GM18511 (cell line): ENCODE data around the gene TMEFF1.

Experiments used
- ATAC-seq: cut with Tn5 transposase; IDR thresholded peaks from one replicate; pipeline ENCODE4 v1.9.1; 2021; ENCODE audit warnings: mild to moderate bottlenecking, moderate library complexity; ENCODE audit not compliant: unreplicated experiment

TMEFF1 gene

DNA sequence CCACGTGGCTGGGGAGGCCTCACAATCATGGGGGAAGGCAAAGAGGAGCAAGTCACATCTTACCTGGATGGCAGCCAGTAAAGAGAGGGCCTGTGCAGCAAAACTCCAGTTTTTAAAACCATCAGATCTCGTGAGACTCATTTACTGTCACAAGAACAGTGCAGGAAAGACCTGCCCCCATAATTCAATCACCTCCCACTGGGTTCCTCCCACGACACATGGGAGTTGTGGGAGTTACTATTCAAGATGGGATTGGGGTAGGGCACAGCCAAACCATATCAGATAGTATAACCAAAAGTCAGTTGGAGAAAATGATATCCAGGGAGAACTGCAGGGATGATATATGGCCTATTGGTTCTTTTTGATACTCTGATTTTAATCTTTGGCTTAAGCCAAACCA, 94.9 kb downstream of the TMEFF1 start:
- no peak for ATAC-seq

DNA sequence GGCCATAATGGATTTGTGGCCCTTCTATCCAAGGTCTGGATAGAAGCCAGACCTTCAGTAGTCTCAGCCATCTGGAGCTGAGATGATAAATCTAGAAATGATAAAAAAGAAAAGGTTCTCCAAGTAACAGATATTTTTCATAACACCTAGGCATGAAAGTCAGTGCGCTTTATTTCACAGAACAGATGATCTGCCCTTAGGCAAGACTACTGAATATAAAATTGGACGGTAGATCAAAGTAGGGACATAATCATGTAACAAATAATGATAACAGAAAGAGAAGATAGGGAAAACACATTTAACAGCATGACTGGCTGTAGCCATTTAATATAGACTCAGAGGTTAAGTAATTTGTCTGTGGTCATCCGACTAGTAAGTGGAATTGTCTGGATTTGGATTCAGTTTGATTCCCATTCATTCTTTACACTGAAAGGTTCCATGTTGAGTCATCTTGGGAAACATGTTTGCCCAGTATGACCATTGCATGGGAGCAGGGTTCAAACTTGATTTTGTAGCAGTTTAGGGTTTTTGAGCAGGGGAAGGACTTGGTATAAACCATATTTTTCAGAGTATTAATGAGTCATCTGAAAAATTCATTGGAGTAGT, 100.8 kb downstream of the TMEFF1 start:
- ATAC-seq, result no peak

DNA sequence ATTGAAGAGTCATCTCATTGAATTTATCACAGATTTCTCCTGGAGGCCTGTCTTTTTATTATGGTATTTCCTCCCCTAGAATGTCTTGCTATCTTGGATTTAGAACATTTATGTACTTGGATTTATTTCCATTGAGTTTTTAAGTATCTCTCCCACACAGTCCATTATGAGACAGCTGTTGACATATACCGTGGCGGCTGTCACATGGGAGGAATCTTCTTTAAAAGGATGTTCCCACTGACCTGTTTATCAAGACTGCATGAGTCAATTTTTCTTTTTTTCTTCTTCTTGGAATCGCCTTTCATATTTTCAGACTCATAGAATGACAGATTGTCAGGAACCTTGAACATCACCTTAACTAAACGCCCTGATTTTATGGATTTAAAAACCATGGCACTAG, 102.1 kb downstream of the TMEFF1 start:
- no peak for ATAC-seq

GRCh38 chr9:100575765-100576386, 102.9 kb downstream of the TMEFF1 start:
- no peak for ATAC-seq

- no peak for ATAC-seq
These were observed 105.0 kb downstream of the TMEFF1 start, which contains the start of gene CAVIN4 for GRCh38 chr9:100577776-100578448. CAVIN4 (plus strand) TSS chr9:100578079; CDS start chr9:100578144, 65 bp downstream.

- ATAC-seq, result no peak
These were observed 105.7 kb downstream of the TMEFF1 start for GRCh38 chr9:100578610-100579009.

GRCh38 chr9:100579665-100580064, 106.7 kb downstream of the TMEFF1 start:
- no peak for ATAC-seq

DNA sequence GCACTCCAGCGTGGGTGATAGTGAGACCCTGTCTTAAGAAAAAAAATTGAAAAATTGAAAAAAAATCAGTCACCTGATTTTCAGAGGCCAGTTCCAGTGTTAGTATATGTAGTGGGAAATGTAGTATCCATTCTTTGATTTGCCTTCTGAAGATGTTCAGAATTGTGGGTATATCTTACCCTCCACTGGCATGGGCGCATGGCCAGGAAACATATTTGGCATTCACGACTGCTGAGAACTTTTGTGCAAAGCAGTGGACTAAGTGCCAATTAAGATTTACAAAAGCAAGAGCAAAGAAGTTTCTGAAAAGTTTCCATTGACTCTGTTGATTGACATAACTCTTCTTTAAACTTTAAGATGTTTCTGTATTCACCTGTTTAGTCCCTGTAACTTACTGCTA, 107.3 kb downstream of the TMEFF1 start:
- ATAC-seq, result no peak

- no peak for ATAC-seq
These were observed 108.1 kb downstream of the TMEFF1 start for GRCh38 chr9:100581081-100581480.

- no peak for ATAC-seq
These were observed 108.7 kb downstream of the TMEFF1 start for GRCh38 chr9:100581661-100582060.

GRCh38 chr9:100583014-100583802, 110.3 kb downstream of the TMEFF1 start:
- no peak for ATAC-seq

DNA sequence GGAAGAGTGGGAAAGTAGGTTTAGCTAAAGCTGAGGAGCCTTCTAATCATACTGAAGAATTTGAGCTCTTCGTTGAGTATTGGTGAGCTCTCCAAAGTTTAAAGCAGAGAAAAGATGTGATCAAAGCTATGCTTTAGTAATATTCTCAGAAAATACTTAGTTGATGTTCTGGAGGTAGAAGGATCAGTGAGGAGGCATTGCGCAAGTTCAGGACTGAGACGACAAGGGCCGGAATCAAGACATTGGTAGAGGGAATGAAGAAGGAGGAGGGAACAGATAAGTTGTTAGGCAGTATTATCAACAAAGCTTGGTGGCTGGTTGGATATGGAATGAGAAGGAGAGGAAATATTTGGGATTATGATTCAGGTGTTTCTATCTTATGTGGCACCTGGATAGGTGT, 112.0 kb downstream of the TMEFF1 start:
- no peak for ATAC-seq

GRCh38 chr9:100586093-100586492, 113.1 kb downstream of the TMEFF1 start:
- no peak for ATAC-seq

- no peak for ATAC-seq
These were observed 114.4 kb downstream of the TMEFF1 start for GRCh38 chr9:100587375-100587774.

GRCh38 chr9:100589582-100589981, 116.6 kb downstream of the TMEFF1 start:
- ATAC-seq, result no peak

GRCh38 chr9:100590481-100590880, 117.5 kb downstream of the TMEFF1 start:
- no peak for ATAC-seq

DNA sequence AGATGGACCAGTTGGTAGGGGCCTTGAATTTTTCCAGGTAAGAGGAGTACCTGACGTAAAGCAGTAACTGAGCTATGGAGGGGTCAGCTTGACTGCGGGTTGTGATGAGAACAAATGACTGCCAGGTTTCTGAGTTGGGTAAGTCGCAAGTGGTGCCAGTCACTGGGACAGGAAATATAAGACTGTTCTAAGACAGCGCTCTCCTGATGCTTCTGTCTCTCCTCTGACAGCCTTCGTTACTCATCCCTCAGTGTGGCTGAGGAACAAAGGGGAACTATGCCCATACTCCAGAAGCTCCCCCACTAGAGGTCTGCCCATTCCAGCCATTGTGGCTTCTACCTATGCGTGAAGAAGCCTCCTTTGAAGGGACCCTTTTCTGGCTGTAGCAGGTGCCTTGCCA, 118.2 kb downstream of the TMEFF1 start:
- no peak for ATAC-seq

DNA sequence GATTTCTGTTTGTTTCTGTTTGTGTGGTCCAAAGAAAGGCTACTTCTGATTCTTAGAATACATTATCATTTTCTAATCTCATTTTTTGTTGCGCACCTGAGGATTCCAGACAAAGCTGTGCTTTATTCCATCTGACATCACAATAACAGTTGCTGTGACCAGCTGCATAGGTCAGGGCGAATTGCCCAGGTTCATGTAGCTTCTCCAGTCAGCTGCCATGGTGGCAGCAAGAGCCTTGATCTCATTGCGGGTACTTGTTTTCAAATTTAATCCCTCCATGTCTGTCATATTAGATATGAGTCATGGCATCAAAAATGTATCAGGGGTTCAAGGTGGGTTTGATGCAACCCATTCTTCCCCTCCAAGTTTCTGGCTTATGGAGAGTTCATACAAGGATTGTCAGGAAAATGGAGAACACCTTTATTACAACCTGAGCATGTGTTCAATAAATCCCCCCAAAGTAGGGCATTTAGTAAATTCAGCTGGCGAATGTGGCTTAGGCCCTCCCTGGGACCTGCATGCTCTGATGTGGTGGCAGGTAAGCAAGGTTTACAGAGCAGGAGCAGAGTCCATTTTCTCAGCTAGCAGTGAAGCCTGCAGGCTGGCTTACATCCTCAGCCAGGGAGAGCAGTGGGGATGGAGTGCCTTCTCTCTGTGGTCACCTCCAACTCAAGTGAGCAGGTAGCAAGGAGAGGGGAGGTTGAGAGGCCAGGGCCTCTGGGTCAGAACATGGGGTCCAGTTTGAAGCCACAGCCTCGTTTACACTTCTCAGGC, 118.9 kb downstream of the TMEFF1 start:
- ATAC-seq, result no peak

DNA sequence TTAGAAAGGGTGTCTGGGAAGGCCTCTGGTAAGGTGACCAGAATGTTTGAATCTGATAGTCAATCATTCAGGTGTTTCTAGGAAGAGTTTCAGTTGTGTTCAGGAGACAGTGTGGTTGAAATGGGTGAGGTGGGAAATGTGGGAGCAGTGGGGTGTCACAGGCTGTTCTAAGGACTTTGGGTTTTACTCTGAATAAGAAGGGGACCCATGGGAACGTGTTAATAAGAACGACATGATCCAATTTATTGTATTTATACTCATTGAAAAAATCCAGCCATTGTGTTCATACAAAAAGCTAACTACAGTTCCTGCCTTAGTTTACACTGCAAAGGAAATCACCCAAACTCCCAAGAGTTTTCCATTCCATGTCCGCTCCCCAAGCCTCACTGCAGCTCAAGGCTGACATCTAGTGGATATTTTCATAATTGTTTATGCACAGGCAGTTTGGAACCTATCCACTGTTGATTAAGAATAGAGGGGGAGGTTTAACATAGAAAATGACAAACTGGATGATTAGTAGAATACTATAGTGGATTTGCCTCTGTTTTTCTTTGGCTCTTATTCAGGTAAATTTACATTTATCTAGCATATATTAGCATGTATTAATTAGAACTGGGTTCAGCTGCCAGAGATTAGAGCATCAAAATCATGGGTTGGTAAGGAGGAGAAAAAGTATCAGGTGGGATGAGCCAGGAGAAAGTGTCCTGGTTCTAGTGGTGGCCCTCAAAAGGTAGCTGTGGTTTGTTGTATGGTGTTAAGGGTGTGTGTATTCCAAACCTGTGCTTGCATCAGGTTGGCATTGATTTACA, 122.6 kb downstream of the TMEFF1 start:
- ATAC-seq, result peak; percentile 44

DNA sequence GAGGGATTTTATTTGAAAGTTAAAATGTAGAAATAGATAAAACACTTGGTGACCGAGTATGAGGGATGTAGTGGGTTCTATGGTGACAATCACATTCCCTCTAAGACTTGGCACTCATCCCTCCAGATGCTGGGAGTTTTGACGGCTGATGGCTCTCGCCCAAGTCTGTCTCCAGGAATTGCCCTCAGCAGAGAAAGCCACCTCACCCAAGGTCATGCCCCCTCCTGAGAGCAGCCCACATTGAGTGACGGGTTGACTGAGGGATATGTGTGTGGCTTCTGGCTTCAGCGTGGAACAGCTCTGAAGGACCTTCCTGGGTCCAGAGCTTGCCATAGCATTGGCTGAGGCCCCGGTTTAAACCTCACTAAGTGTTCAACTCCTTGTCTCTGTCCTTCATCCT, 124.3 kb downstream of the TMEFF1 start:
- ATAC-seq, result no peak
